Measurements from ENCODE around the gene TBC1D4.
"Not testable (repeated sequence)": the region's sequence is repeated elsewhere in the genome, so short reads cannot be mapped to it uniquely, and the experiment has no call there.

TBC1D4 gene

GRCh38 chr13:75258159-75258782 is 223.7 kb downstream of the TBC1D4 start:
- DNase-seq = peak; percentile 27

- DNase-seq = no peak
These were observed 225.0 kb downstream of the TBC1D4 start for GRCh38 chr13:75256922-75257321.

GRCh38 chr13:75255653-75256052 is 226.3 kb downstream of the TBC1D4 start:
- no peak for DNase-seq

- DNase-seq = no peak
These were observed 226.8 kb downstream of the TBC1D4 start for GRCh38 chr13:75255147-75255546.

- no peak for DNase-seq
These were observed 230.8 kb downstream of the TBC1D4 start for GRCh38 chr13:75251188-75251587.

DNA sequence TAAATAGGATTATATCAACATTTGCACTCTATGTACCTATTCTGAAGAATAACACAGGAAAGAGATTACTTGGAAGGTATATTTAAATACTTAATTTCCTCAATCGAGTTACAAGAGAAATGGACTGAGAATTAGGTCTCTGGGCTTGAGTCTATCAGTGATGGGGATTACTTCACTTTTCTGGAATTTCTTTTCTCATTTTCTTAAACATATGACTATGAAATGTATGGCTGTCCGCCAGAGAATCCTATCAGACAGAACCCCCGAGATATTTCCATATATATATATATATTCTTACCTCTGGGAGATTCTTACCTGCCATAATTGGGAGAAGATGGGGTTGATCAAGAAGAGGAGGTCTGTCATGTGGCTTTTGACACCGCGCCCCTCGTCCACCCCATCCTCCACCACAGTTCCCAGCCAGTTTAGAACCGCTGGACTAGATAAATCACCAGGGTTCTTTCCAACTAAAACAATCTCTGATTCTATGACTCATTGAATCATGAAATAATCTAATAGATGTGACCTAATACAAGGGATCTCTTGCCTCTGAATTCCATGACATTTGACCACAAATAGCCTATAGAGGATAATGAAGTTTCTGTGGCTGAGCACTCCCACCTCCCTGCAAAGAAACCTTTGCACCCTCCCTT is 231.3 kb downstream of the TBC1D4 start:
- no peak for DNase-seq

GRCh38 chr13:75245578-75245977 is 236.4 kb downstream of the TBC1D4 start:
- not testable (repeated sequence) for DNase-seq

- DNase-seq = not testable (repeated sequence)
These were observed 241.7 kb downstream of the TBC1D4 start for GRCh38 chr13:75240240-75240639.

DNA sequence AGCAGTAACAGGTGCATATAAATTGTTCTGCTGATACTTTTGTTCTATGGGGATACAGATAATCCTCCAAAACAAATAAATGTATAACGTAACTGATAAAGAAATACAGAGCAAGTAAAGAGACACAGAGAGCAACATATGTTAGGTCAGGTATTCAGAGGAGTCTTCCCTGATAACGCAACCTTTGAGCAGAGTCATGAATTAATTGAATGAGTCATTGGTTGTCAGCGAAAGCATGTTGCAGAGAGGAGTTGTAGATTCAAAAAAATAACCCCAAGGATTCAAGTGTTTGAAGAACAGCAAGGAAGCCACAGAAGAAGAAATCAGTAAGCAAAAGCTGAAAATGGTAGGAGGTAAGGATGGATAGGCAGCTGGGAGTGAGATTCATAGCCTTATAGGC is 245.2 kb downstream of the TBC1D4 start:
- no peak for DNase-seq

Measured in activated CD4-positive, alpha-beta T cell treated with anti-CD3 and anti-CD28 coated beads, Interleukin-2, Interleukin-6, amounts not matched to agents 100 ng/mL and 50 ng/mL, durations not matched to agents 16 hours and 8 hours (primary cell).